HG02571 (cell line): Measurements from ENCODE around the gene ALDH1L1.

Experiments used
- ATAC-seq: cut with Tn5 transposase; IDR thresholded peaks from one replicate; pipeline ENCODE4 v1.9.1; 2021; ENCODE audit warnings: mild to moderate bottlenecking, moderate library complexity; ENCODE audit not compliant: unreplicated experiment

ALDH1L1 gene

DNA sequence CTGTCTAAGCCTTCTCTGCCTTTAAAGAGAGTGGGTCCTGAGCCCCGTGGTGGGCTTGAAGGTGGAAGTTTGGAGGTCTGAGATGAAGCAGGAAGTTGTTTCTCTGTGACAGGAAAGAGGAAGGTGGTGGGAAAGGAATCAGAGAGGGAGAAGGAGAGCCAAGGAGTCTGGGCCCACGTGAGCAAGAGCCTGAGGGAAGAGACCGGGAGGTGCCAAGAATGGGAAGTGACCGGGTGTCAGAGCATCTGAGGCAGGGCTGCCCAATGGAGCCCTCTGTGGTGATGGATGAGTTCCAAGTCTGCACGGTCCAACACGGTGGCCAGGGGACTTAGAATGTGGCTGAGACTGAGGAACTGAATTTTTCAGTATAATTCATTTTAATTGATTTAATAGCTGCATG lies 24.6 kb downstream of the ALDH1L1 start:
- ATAC-seq: no peak

DNA sequence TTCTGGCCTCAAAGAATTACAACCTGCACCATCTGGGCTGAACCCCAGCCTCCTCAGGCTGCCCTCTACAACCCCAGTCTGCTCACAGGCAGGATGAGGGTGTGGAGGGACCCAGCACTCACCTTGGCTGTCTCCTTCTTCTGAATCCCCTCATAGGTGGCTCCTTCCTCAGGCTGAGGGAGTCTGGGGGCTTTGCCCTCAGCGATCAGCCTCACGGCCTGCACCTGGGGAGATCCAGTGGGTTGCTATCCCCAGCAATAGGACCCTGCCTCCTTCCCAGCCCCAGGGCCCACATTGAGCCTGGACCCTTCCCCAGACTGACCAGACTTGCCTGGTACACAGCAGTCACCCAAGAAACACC lies 25.1 kb downstream of the ALDH1L1 start:
- no peak for ATAC-seq

DNA sequence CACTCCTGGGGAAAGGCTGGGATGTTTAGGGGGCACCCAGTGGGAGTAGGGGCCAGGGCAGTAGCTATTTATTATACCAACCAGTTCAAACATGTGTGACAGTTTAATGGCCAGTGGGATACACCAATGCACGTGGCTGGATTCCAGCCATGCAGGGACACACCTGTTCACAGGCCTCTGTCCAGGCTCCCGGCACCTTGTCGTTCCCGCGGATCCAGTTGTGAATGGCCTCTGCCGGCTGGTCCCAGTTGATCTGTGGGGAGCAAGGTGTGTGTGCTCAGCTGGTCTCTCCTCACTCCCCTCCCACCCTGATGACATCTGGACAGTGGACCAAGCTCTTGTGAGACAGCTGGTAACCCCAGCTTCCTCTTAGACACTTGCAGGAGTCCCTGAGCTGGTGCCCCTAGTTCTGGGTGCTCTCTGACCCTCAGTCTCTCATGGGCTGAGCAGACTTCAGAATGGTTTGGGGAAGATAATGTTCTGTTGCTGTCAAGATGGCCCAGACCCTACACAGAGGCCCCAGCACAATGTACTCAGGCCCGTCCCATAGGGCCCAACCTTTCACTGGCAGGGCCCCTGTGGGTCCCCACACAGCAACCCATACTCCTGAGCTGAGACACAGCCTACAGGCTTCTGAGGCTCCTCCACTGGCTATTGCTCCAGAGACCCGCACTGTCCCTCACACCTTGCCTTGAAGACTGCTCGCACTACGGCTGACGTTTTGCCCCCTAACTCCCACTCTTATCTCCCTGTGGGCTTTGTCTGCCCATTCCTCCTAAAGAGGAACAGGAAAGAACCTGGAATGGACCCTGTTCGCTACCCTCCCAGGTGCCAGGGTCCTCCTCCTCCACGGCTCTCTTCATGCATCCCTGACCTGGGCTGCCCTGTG lies 25.8 kb downstream of the ALDH1L1 start:
- no peak for ATAC-seq

DNA sequence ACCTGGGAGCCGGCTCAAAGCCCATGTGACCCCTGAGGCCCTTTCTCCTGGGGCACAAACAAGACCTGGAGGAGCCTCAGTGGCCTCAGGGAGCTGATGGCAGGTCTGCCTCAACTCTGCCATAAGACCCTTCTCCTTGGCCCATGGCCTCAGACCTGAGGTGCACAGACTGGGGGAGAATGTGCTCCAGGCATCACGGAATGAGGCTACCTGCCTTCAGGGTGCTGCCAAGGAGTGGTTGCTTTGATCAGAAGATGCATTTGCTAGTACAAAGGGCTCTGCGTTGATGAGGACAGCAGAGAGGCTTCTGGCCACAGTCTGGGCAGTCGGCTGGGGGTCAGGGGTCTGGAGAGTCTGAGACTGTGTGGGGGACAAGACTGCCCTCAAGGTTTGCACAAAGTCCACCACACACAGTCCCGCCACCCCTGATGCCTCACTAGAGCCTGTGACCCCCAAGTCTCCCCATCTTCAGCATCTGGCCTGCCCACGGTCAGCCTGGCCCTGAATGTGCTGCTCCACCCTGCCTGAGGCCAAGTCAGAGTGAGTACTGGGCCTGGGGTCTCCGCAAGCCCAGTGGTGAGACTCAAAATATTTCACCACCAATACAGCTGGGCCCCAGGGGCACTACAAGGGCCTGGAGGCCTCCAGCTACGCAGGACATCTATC lies 26.6 kb downstream of the ALDH1L1 start:
- ATAC-seq: no peak

DNA sequence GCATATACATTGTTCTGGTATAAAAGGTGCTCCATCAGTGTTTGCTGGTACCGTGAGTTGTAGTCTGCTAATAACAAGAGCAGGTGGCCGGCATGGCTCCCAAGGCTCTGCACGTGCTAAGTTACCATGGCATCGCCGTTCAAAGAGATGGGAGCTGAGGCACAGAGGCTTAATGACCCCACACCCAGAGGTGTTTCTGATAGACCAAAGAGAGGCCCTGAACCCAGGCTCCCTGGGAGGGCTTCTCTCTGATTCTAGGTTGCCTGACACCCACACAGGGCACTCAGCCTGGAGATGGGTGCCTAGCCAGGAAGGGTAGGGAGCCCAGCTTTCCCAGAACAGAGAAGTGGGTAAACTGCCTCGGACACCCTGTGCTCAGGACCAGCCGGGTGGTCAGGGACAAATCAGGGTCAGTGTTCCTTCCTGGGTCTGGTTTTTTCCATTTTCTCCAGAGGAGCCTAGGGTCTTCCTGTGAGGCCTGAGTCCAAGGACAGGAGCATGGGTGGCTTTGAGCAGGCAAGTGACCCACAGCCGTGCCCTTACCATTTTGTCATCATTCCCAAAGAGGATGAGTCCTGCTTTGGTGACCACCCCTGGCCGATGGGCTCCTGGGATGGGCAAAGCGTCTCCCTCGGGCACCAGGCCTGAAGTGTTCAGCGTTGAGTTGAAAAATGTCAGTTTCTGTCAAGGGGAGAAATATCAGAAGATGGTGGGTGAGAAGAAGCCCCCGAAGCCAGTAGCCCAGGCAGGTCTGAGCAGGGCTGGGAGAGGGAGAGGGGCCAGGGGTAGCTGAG lies 27.3 kb downstream of the ALDH1L1 start:
- ATAC-seq: no peak

DNA sequence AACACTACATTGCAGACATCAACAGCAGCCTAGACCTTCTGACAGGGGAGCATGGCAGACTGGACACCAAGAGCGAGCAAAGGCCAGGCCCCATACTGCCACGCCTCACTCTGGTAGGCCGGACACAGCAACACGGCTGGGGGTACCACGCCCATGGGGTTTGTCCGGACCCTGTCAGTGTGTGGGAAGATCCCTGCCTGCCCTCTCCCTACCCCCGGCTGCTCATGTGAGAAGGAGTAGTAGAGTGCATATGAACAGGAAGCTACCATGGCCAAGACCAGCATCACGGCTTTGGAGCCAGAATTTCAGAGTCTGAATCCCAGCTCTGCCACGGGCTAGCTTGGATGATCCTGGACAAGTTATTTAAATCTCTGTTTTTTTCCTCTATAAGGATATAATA lies 27.9 kb downstream of the ALDH1L1 start:
- ATAC-seq: no peak

DNA sequence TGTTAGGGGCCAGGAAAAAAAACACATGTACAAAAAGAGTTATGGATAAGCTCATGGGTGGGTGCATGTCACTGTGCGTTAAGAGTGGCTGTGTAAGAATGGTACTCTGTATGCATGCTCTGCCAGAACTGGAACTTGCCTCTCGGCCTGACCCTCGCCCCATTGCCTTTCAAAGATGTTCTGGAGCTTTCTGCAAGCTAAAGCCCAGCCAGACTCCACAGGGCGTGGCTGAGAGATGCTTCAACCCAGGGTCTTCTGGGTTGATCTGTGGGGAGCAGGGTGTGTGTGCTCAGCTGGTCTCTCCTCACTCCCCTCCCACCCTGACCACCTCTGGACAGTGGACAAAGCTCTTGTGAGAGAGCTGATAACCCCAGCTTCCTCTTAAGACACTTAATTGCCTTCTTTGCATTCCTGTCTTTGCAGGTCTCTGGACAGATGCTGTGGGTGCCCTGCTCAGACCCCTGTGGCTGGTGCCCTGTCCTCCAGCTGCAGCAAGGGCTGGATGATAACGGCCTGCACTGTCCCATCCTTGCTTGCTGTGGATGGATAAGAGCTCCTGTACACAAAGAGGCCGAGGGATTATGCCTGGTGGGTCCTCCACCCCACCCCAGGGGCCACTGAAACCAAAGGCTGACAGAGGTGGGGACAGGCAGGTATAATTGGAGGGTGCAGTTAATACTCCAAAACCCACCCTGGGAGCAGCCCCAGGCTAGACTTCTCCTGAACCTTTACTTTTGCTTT lies 28.7 kb downstream of the ALDH1L1 start:
- no peak for ATAC-seq

DNA sequence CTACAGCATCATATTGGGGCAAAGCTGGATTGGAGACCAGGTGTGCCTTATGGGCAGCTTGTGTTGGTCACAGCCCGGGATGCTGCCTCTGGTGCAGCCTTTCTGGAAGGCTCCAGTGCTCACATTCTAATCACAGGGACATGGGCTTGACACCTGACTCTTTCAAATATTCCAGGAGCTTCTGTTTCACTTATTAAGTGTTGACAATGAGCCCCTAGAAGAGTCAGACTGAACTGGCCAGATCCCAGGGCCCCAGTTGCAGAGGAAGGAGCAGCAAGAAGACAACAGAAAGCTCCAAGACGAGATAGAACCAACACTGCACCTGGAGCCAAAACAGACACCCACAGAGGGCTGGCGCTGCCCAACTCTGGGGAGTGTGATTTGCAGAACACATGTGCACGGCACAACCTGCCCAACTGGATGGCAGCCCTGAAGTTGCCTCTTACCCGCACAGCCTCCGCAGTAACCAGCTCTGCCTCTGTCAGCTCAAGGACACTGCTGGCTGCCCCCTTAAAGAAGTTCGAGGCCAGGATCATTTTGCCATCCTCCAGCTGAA lies 30.3 kb downstream of the ALDH1L1 start:
- ATAC-seq: no peak

DNA sequence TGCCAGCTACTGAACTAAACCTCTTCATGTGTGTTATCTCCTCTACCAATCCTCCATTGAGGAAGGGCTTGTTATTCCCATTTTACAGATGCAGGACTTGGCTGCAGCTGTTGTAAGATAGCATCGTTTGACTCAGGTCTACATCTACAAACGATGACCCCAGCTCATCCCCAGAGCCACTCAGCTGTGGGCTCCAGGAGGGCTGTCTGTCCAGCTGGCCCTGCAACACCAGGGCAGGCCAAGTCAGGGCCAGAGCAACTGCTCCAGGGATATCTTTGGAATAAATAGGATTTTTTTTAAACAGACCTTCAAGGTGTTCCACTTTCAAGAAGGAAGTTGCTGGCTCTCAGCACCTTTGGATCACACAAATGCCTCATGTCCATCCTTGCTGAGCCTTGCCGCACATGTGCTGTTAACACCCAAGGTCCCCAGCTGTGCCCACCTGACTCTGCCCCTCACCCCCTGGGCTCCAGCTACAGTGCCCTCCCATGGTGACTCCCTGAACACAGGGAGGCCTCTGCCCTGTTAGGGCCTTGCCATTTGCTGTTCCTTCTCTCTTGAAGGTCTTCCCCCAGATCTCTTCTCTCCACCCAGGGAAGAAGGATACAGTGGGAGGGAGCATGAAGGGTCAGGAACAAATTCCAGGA lies 31.0 kb downstream of the ALDH1L1 start:
- no peak for ATAC-seq

DNA sequence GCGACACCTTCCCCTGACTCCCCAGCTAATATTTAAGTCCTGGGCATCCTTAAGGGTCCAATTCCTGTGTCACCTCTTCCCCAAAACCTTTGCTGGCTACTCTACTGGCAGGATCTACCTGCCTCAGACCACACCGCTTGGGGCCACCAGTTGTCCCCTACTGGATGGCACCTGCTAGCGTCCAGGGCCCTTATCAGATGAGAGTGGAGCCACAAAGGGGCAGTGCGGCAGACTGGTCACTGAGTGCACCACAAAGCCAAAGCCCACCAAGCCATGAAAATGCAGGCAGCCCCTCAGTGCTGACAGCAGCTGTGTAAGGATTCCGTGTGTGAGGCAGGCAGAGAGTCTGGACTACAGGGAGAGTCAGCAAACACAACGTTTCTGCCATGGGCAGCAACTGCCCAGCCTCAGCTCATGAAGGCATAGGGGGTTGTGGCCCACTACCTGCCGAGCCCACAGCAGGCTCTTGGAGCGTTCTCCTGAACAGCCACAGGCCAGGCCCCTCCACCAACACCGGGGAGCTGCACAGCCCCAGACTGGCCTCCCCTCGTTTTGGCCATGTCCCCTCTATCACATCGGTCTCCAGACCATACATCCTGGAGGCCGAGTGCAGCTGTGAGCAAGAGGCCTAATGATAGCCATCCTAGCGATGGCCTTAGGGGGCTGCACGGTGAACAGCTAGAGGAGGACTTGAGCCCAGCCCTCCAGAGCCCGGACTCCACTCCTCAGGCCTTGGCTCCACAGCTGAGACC lies 32.3 kb downstream of the ALDH1L1 start:
- no peak for ATAC-seq

DNA sequence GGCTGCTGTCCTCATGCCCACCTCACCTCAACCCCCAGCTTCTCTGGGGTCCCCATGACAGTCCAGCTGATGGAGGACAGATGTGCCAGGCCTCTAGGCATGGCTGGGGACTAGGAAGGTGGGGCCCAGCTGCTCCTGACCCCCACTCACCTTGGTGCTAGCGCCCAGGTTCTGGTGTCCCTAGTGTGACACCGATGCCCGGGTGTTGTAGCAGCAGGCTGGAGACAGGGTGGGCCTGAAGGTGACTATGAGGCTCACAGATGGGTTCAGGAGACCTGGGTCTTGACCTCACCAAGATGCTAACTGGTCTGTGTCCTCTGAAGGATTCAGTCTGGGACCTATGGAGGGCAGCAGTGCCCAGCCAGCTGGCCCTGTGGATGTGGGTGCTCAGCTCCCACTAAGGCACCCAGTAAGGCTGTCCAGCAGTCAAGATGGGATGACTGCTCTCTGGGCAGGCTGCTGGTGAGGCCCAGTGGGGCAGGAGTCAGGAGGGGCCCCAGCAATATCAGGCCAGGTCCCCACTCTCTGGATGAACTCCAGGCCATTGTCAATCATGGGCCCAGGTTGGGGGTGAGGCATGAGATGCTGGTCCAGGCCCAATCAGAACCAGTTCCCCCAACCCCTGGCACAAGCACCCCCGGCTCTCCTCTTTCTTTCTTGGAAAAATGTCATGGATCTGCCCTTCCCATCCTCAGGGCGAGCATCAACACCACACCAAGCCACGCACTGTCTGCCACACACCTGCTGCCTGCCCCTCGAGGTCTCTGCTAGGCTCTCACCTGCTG lies 33.0 kb downstream of the ALDH1L1 start:
- ATAC-seq: no peak

DNA sequence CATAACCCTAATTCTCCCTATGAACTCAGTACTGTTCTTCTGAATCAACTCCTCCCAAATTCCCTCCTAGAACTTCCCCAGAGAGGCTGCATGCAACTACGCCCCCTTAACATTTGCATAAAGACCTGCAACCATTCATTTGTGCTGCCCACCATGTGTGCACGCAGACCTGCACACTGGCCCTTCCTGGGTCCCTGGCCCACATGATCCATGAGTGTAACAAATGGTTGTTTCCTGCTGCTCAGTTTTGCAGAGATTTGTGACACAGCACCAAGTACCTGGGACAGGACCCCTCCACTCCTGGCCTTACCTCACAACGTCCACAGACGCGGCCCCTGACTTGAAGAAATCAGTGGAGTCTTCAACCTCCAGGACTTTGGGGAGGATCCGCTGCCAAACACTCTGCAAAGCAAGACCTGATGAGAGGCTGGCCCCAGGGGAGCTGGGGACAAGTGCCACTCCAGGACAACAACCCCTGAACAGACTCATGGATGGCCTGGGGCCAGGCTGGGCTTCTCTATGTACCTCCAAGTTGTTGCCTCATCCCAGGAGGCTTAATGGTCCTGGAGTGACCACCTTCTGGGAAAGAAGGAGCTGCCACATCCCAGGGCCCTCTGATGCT lies 33.8 kb downstream of the ALDH1L1 start:
- ATAC-seq: no peak

DNA sequence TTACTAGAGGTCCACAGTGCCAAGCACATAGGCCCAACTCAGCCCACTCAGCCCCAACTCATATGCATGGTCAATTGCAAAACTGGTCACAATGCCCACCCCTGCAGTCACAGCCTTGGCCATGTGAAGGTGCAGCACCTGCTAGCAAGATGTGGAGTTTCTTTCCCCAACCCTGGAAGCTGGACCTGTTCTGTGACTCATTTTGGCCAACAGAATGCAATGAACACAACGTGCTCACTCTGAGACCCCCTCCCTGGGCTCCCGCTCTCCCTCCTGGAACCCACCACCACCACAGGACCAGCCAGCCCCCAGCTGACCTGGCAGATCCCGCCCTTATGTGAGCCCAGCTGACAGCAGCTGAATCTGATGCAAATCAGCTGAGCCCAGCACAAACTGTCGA lies 34.4 kb downstream of the ALDH1L1 start:
- no peak for ATAC-seq

DNA sequence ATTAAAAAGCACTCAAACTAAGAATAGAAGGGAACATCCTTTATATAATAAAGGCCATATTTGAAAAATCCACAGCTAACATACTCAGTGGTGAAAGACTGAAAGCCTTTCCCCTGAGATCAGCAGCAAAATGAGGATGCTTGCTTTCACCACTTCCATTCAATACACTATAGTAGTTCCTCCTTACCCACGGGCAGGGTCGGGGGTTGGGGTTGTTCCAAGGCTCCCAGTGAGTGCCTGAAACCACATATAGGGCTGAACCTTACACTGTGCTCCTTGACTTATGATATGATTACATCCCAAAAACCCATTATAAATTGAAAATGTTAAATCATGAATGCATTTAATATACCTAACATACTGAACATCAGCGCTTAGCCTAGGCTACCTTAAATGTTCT lies 37.7 kb downstream of the ALDH1L1 start:
- ATAC-seq: no peak

DNA sequence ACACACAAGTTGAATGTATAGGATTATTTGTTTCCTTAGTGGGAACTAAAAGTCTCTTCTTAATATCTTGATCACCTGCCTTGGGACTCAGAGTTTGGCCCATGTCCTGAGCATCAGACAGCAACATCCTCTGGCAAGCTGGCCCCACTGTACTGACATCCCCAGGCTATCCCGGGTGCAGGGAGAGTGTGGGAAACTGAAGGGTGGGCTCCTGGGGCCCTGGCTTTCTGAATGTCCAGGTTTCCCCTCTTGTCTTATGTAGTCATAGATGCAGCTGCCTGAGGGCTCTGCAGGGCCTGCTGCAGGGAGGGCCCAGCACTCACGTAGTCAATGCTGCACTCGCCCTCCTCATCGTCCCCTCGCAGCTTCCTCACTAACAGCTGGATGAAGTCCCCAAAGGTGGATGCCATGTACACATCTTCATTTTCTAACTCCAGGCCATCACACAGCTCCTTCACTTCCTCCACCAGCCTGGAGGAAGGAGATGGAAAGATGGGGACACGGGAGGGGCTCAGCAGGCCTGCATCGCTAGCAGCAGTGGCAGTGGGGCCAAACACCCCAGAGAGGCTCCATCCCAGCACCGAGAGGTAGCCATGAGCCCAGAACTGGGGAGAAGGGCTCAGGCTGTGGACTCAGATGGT lies 42.8 kb downstream of the ALDH1L1 start:
- ATAC-seq: no peak

DNA sequence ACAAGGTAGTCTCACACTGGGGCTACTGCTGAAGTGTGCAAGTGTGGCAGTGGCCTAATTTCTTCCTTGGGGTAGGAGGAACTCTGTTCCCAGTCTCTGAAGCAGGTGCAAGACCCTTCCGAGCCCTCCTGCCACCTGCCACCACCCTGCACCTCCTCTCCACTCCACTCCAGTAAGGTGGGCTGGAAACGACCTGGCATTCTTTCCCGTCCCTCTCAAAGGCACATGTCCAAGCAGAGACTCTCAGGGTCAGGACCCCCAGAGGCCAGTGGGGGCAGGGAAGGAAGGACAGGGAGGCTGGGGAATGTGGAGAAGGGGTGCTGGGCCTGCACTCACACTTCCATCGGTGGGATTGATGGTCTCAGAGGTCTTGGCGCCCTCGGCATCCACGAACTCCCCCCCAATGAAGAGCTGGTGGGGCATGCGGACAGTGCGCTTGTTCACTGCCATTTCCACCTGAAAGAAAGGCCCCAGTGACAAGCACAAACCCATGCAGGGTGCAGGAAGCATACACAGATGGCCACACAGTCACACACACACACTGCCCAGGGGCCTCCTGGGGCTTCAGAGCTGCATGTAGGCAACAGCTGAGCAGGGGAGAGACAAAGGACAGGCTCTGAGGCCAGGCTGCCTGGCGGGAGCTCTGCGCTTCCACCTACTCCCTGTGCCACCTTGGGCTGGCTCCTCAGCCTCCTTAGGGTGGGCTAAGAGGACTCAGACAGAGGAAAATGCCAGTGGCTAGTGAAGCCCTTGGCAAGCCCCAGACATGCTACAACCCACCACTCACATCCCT lies 43.8 kb downstream of the ALDH1L1 start:
- no peak for ATAC-seq
